ENCODE measurements around the gene PDE1C.

- TF ChIP-seq CTCF (conservative IDR thresholded peaks at IDR 0.05) = peak; percentile 58
- no peak for TF ChIP-seq ZFX (IDR thresholded peaks at IDR 0.05)
Measured at GRCh38 chr7:32039000-32039756, 31.0 kb downstream of the PDE1C start.
